ENCODE measurements around the gene RANGAP1. TPM values are rescaled to one million over a fixed set of nuclear protein-coding genes. Genes with fewer than 3 reads are reported as not detected.

RANGAP1 gene
- total RNA-seq, 4 donors from 2014 or later, result 31.4 to 75.2 (median 52.1) TPM

DNA sequence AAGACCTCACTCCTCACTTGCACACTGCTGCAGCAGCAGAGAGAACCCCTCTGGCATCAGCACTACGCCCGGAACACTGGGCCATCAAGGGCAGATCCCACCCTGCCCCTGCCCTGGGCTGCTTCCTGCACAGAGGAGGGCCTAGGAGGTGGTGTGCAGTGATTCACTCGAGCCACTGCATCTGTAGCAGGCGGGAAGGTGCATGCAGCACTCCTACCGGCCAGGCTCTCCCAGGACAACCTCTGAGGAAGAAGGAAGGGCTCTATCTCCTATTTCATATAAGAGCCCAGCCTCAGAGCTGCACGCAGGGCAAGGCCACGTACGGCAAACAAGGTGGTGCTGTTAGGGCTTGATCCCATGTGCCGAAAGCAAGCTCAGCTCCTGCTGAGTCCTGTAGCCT, 14.2 kb downstream of the RANGAP1 start:
- intact Hi-C loops (cut with DNase I; ENCODE audit: low total_unique reads) (no loop called here), in situ Hi-C loops (cut with MboI; ENCODE audit: low sequenced_read_pairs in 4 of 4) (no loop called here)
- ATAC-seq, result no peak
- H3K36me3 ChIP-seq, result peaks cover 0 to 88% of the 10 kb centered on the region in 2 donors
- TF ChIP-seq POLR2A (IDR thresholded peaks at IDR 0.05), result no peak
- TF ChIP-seq, protein P1, sequence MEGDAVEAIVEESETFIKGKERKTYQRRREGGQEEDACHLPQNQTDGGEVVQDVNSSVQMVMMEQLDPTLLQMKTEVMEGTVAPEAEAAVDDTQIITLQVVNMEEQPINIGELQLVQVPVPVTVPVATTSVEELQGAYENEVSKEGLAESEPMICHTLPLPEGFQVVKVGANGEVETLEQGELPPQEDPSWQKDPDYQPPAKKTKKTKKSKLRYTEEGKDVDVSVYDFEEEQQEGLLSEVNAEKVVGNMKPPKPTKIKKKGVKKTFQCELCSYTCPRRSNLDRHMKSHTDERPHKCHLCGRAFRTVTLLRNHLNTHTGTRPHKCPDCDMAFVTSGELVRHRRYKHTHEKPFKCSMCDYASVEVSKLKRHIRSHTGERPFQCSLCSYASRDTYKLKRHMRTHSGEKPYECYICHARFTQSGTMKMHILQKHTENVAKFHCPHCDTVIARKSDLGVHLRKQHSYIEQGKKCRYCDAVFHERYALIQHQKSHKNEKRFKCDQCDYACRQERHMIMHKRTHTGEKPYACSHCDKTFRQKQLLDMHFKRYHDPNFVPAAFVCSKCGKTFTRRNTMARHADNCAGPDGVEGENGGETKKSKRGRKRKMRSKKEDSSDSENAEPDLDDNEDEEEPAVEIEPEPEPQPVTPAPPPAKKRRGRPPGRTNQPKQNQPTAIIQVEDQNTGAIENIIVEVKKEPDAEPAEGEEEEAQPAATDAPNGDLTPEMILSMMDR (IDR thresholded peaks at IDR 0.05 in 4 of 5, conservative IDR thresholded peaks at IDR 0.05 in 1 of 5), result no peak
- H3K27ac ChIP-seq, result no peak overlapping the region
- no peaks in the 10 kb centered on the region for H3K27me3 ChIP-seq
- no peaks in the 10 kb centered on the region for H3K4me1 ChIP-seq
- H3K4me3 ChIP-seq, result no peak overlapping the region
- DNase-seq, result no peak
- H3K9me3 ChIP-seq, result no peaks in the 10 kb centered on the region

DNA sequence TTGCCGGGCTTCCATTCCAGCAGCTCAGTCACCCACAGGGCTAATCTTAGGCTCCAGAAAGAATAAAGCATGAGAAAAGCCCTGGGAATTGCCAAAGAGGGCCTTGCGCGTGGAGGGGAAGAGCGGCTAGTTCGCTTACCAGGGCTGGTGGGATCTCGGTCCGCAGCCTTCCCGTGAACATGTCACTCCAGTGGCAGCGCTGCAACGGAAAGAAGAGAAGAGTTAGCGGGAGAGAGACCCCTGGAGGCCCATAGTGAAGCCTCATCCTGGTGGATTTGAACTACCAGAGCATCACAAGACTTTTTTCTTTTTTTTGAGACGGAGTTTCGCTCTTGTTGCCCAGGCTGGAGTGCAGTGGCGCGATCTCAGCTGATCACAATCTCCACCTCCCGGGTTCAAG, 18.0 kb downstream of the RANGAP1 start:
- Histone ChIP-seq H3K27ac (no peak overlapping the region), H3K27me3 (no peaks in the 10 kb centered on the region), H3K9me3 (no peaks in the 10 kb centered on the region), H3K36me3 (peaks cover 0 to 80% of the 10 kb centered on the region in 2 donors), H3K4me3 (no peak overlapping the region), H3K4me1 (no peaks in the 10 kb centered on the region)
- ATAC-seq (no peak), DNase-seq (no peak)
- in situ Hi-C loops (cut with MboI; ENCODE audit: low sequenced_read_pairs in 4 of 4), result no loop called here
- intact Hi-C loops (cut with DNase I; ENCODE audit: low total_unique reads), result no loop called here
- TF ChIP-seq, protein P1 (IDR thresholded peaks at IDR 0.05 in 4 of 5, conservative IDR thresholded peaks at IDR 0.05 in 1 of 5), result no peak
- TF ChIP-seq POLR2A (IDR thresholded peaks at IDR 0.05), result no peak

DNA sequence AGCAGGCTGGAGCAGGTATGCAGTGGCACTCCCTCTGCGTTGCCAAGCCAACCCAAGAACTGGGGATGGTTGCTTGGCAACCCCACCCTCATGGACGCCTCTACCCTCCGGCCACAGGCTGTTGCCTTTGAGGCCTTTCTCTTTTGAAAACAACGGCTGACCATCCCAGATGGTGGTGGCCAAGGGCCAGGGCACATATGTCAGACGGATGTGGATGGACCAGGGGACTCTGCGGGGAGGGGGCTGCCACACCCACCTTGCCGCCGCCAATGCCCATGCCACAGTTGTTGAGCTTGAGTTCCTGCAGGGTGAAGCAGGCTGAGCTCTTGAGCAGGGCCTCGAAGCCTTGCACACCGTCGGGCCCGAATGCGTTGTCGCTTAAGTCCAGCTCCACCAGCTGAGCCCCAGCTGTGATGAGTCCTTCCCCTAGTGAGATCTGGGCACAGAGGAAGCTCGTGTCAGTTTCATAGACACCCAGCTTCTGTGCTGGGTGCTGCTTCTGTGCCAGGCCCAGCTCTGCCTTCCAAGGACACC, 21.5 kb downstream of the RANGAP1 start:
- H3K27ac ChIP-seq, result no peak overlapping the region
- H3K9me3 ChIP-seq, result no peaks in the 10 kb centered on the region
- in situ Hi-C loops (cut with MboI; ENCODE audit: low sequenced_read_pairs in 4 of 4), result no loop called here
- DNase-seq, result no peak
- ATAC-seq, result no peak
- intact Hi-C loops (cut with DNase I; ENCODE audit: low total_unique reads), result no loop called here
- no peak overlapping the region for H3K4me3 ChIP-seq
- no peaks in the 10 kb centered on the region for H3K27me3 ChIP-seq
- H3K36me3 ChIP-seq, result peaks cover 0 to 85% of the 10 kb centered on the region in 2 donors
- no peaks in the 10 kb centered on the region for H3K4me1 ChIP-seq
- no peak for TF ChIP-seq POLR2A (IDR thresholded peaks at IDR 0.05)
- TF ChIP-seq, protein P1 (IDR thresholded peaks at IDR 0.05 in 4 of 5, conservative IDR thresholded peaks at IDR 0.05 in 1 of 5), result no peak

DNA sequence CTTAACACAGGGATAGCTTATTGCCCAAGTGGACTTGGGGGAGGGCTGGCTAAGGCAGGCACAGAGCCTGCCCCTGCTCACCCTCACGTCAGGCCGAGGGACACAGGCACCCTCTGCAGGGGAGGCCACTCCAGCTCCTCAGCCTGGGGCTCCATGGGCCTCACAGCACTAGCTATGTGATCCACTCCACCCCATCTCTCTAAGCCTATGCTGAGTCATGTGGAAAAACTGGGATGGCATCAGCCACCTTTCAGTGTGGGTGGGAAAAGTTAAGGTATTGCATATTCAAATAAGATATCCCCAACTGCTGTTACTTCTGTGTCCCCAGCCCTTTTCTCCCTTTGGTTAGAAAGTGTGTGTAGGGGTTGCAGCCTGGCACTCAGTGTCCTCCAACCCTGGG, 22.3 kb downstream of the RANGAP1 start:
- Histone ChIP-seq H3K36me3 (peaks cover 0 to 83% of the 10 kb centered on the region in 2 donors), H3K4me1 (no peaks in the 10 kb centered on the region), H3K9me3 (no peaks in the 10 kb centered on the region), H3K4me3 (no peak overlapping the region), H3K27me3 (no peaks in the 10 kb centered on the region), H3K27ac (no peak overlapping the region)
- no peak for DNase-seq
- in situ Hi-C loops (cut with MboI; ENCODE audit: low sequenced_read_pairs in 4 of 4), result no loop called here
- ATAC-seq, result no peak
- TF ChIP-seq, protein P1 (IDR thresholded peaks at IDR 0.05 in 4 of 5, conservative IDR thresholded peaks at IDR 0.05 in 1 of 5), result no peak
- no peak for TF ChIP-seq POLR2A (IDR thresholded peaks at IDR 0.05)
- intact Hi-C loops (cut with DNase I; ENCODE audit: low total_unique reads), result no loop called here

DNA sequence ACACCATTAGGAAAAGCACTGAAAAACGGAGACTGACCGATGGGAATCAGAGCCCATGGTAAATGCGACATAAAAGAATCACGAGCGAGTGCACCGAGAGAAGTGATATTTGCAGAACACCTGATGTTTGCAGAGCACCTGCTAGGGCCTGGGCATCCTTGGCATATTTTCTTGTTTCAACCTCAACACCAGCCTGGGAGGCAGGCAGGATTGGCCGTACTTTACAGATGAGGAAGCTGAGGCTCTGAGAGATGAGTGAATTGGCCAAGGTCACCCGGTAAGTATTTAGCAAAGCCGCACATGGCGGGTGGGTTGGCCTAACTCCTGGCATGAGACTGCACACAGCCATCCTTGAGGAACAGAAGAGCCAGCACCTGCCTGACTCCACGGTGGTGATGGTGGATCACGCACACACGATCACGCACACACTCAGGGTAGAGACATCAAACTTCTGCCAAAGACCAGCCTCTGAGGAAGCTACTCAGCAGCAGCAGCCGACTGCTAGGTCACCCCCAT, 23.7 kb downstream of the RANGAP1 start:
- ATAC-seq (no peak), DNase-seq (no peak)
- no peaks in the 10 kb centered on the region for H3K27me3 ChIP-seq
- no peak overlapping the region for H3K27ac ChIP-seq
- in situ Hi-C loops (cut with MboI; ENCODE audit: low sequenced_read_pairs in 4 of 4), result no loop called here
- no peak overlapping the region for H3K4me3 ChIP-seq
- TF ChIP-seq, protein P1 (IDR thresholded peaks at IDR 0.05 in 4 of 5, conservative IDR thresholded peaks at IDR 0.05 in 1 of 5), result no peak
- no peak for TF ChIP-seq POLR2A (IDR thresholded peaks at IDR 0.05)
- intact Hi-C loops (cut with DNase I; ENCODE audit: low total_unique reads), result no loop called here
- peaks cover 0 to 83% of the 10 kb centered on the region in 2 donors for H3K36me3 ChIP-seq
- no peaks in the 10 kb centered on the region for H3K9me3 ChIP-seq
- no peaks in the 10 kb centered on the region for H3K4me1 ChIP-seq

Measured in gastrocnemius medialis (tissue), 4 donors.